ENCODE data around the gene GATA1.
A peak's percentile ranks its signal among the peaks of the same experiment; 100 is the strongest.
"Not testable (repeated sequence)": the region's sequence is repeated elsewhere in the genome, so short reads cannot be mapped to it uniquely, and the experiment has no call there.

The GATA1 gene

DNA sequence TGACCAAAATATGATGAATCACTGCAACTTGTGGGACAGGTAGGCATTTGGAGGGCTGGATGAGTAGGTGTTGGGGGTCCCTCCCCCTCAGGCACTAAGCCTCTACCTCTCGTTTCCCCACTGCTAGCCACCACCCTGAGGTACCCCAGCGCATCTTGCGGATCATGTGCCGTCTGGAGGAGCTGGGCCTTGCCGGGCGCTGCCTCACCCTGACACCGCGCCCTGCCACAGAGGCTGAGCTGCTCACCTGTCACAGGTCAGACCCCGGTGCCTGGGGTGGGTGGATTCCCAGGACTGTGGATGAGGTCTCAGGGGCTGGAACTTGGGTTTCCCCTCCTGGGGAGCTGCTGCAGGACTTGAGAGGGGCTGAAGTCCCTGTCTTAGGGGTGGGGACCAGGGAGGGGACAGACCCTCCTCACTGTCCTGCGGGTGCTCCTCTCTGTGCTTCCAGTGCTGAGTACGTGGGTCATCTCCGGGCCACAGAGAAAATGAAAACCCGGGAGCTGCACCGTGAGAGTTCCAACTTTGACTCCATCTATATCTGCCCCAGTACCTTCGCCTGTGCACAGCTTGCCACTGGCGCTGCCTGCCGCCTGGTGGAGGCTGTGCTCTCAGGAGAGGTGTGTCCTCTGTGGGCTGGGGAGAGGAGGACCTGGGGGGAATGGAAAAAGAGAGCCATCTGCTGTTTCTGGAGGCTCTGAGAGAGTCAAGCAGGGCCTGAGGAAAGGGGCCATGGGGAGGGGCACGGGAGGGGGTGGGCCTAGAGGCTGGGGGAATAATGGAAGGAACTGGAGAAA, 29.8 kb downstream of the GATA1 start:
- DNase-seq, result no peak

DNA sequence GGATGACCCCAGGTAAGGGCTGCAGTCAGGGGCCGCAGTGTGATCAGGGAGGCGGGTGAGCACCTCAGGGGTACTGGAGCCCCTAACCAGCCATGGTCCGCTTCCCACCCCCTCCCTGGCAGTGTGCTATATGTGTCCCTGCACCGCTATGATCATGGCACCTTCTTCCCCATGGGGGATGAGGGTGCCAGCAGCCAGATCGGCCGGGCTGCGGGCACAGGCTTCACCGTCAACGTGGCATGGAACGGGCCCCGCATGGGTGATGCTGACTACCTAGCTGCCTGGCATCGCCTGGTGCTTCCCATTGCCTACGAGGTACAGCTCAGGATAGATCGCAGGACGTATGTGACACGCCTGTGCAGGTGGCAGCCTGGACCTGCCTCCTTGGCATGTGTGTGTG, 31.7 kb downstream of the GATA1 start:
- no peak for DNase-seq

GRCh38 chrX:48818866-48819265, 32.5 kb downstream of the GATA1 start:
- DNase-seq, result no peak

- not testable (repeated sequence) for DNase-seq
Observed at GRCh38 chrX:48819394-48819793, 33.0 kb downstream of the GATA1 start.

DNA sequence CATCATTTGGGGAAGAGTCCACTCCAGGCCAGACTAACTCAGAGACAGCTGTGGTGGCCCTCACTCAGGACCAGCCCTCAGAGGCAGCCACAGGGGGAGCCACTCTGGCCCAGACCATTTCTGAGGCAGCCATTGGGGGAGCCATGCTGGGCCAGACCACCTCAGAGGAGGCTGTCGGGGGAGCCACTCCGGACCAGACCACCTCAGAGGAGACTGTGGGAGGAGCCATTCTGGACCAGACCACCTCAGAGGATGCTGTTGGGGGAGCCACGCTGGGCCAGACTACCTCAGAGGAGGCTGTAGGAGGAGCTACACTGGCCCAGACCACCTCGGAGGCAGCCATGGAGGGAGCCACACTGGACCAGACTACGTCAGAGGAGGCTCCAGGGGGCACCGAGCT, 36.7 kb downstream of the GATA1 start:
- DNase-seq, result no peak

DNA sequence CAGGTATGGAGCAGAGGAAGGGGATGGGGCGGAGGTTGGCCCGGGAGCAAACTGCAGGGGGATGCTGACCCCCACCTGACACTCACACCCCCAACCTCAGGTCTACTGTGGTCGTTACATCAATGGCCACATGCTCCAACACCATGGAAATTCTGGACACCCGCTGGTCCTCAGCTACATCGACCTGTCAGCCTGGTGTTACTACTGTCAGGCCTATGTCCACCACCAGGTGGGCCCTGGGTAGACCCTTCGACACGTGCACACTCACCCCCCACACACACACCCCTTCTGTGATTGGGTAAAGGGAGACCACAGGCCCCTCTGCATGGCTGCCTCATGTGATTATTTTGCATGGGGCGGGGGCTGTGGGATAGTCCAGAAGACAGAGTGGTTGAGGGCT, 37.7 kb downstream of the GATA1 start:
- no peak for DNase-seq

DNA sequence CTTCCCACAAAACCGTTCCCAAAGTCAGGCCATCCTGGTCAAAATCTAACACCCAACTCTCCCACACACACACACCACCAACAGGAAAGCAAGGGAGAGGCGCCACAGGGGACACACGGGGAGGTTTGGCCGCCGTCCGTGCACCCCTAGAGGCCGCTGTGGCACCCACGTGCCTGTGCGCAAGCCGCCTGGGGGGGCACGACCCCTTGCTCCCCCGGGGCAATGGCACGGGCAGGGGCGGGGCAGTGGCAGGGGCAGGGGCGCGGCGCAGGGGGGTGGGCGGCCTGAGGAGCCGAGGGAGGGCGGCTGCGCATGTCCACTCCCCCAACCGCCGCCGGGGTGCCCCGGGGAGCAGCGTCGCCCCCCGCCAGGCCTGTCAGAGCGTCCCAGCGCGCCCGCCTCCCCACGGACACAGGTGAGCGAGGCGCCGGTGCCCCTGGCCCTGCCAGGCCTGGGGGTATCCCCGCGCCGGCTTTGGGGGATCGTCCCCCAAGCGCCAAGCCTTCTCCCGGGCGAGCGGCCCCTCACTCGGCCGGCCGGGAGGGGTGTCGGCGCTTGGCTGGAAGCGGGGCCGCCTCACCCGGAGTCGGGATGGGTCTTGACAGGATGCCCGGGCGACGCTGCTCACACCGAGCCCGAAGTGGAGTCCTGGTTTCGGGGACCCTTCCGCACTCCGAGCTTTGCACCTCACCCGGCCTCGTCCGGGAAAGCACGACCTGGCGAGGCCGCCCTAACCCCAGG, 39.9 kb downstream of the GATA1 start, which contains the start of gene ERAS:
ERAS (plus strand) TSS at position 379 of the 741 bp plus-strand sequence. CDS start 2,611 bp downstream, outside the sequence.
- no peak for DNase-seq

GRCh38 chrX:48826876-48827653, 40.7 kb downstream of the GATA1 start:
- DNase-seq, result no peak

DNA sequence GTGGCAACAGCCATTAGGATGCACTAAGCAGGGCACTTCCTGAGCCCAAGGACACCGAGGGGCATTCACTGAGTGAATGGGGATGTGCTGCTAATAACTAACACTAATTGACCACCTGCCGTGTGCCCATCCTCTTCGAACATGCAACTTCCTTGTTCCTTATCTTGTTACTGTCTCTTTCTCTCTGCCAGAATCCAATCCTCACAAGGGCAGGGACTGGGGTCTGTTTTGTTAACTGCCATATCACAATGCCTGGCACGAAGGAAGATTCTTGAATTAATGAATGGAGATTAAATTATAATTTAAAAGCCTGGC, 41.2 kb downstream of the GATA1 start:
- no peak for DNase-seq

DNA sequence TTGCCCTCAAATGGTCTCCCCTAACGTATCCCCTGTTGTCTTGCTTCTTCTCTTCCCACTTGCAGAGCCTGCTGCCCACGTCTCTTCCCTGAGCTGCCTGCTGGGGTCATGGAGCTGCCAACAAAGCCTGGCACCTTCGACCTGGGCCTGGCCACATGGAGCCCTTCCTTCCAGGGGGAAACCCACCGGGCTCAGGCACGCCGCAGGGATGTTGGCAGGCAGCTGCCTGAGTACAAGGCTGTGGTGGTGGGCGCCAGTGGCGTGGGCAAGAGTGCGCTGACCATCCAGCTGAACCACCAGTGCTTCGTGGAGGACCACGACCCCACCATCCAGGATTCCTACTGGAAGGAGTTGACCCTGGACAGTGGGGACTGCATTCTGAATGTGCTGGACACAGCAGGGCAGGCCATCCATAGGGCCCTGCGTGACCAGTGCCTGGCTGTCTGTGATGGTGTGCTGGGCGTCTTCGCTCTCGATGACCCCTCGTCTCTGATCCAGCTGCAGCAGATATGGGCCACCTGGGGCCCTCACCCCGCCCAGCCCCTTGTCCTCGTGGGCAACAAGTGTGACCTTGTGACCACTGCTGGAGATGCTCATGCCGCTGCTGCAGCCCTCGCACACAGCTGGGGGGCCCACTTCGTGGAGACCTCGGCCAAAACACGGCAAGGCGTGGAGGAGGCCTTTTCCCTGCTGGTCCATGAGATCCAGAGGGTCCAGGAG, 42.8 kb downstream of the GATA1 start:
- DNase-seq, result no peak

DNA sequence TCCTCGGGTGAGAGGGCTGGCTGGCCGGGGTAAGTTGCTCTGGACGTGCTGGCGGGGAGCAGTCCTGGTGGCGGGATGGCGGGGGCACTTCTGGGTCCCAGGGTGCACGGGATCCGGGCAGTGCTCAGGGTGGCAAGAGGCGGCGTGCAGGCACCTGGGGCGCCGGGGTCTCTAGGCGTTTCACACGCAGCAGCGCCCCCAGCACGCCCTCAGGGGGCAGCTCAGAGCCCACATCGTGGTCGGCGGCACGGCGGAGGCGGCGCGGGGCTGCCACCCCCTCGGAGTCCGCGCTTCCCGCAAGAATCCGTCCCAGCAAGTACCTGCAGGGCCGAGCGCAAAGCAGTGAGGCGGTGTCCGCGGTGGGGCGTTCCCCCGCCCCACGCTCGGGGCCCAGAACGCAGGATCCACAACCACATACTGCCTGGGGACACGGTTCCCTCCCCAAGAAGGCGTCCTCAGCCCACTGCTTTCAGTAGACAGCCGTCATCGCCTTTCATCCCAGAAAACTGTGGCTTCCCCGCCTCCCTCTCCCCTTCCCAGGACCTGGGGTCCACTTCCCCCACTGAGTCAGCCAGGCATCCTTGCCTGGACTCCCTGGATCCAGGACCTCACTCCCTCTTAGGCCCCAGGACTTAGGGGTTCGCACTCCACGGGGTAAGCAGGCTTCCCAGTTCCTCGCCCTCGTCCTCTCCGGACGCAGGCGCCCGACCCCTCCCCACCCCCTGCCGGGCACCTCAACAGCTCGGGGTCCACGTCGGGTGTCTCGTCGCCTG, 44.9 kb downstream of the GATA1 start:
- no peak for DNase-seq

DNA sequence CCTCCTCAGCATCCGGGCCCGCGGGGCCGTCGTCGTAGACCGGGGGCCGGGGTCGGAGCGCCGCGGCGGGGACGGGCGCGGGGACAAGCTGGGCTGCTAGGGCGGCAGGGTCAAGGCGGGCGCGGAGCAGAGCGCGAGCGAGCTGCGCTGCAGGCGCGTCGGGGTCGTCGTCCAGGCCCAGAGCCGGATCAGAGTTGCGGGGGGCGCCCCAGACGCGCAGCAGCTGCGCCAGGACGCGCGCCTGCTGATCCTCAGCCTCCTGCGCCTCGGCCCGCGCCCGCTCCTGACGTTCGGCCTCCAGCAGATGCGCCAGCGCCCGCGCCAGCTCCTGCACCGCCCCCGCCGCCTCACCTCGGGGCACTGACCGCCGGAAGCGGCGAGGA, 45.5 kb downstream of the GATA1 start:
- no peak for DNase-seq

GRCh38 chrX:48833542-48834138, 47.2 kb downstream of the GATA1 start:
- no peak for DNase-seq

DNA sequence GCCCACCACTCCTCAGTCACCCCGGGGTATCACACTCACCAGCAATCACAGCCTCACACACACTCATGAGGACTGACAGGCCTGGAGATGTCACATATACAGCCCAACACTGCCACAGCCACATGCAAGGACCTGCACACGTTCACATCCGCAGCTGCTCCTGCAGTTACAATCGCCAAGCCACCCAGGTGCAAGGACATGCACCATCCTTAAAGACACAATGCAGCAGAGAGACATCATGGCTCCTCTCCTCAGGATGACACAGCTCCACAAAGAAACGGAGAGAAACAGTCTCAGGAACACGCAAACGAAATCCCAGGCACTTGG, 48.0 kb downstream of the GATA1 start:
- DNase-seq, result no peak

- DNase-seq, result peak; percentile 64
Observed at GRCh38 chrX:48835524-48836329, 49.3 kb downstream of the GATA1 start, which contains the start of gene PCSK1N. Gene PCSK1N, minus strand, starts transcription at chrX:48835610. Its CDS starts 78 bp downstream, at chrX:48835532.

DNA sequence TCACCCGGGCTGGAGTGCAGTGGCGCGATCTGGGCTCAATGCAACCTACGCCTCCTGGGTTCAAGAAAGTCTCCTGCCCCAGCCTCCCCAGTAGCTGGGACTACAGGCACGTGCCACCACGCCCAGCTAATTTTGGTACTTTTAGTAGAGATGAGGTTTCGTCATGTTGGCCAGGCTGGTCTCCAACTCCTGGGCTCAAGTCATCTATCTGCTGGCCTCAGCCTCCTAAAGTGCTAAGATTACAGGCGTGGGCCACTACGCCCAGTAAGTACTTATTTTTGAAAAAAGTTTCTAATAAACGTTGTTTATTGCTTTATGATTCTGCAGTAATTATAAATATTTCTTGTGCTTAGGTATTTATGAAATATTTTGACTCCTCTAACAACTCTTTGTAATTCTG, 53.3 kb downstream of the GATA1 start:
- DNase-seq, result no peak
